GM21390 (cell line): Measurements from ENCODE around the gene OSBP2.

Source experiments
- ATAC-seq: cut with Tn5 transposase; IDR thresholded peaks from one replicate; pipeline ENCODE4 v1.9.1; 2021; ENCODE audit not compliant: unreplicated experiment

The OSBP2 gene

GRCh38 chr22:30802202-30803166 lies 107.8 kb downstream of the OSBP2 start:
- peak; percentile 55 for ATAC-seq

DNA sequence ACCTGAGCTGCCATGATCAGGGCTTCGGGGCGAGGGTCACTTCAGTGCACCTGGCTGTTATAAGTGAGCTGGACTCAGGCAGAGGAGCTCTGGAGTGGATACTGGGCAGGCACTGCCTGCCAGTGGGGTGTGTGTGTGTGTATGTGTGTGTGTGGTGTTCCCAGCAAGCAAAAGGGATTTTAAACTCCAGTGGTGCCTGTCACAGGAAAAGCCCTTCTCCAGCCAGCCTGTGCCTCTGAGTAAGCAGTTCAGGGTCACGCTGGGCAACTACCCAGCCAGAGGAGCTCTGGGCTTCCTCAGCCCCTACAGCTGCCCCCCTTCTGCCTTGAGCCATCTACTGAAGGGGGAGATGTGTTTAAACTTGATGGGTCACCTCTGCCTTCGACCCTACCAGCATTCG lies 109.0 kb downstream of the OSBP2 start:
- ATAC-seq = no peak

DNA sequence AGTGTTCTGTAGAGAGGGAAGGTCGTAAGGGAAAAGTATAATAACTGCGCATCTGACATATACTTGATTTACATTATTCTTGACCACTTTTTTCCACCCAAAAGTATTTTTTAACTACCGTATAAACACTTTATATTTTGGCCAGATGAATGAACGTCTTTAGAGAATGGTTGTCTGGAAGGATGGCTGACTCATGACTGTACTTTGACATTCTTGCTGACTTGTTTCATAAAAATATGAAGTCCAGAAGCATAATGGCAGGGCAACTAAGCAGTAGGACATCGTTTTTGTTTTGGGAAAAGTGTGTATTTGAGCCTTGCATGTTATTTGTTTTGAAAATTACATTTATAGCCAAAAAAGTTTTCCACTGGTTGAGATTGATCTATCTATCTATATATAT lies 110.0 kb downstream of the OSBP2 start:
- ATAC-seq = no peak

GRCh38 chr22:30806391-30806861 lies 111.8 kb downstream of the OSBP2 start:
- ATAC-seq = no peak

DNA sequence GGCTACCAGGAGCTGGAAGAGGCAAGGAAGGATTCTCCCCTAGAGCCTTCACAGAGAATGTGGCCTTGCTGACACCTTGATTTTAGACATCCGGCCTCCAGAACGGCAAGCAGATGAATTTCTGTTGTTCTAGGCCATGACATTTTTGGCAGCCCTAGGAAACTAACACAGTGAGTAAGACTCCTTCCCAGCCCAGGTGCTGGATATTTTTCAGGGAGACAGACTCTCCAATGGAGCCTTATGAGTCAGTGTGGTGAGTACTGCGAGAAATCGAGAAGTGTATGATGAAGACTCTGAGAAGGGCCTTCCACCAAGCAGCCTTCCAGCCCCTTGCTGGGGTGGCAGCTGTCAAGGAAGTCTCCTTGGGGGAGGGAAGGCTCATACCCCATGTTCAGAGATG lies 114.4 kb downstream of the OSBP2 start:
- no peak for ATAC-seq

GRCh38 chr22:30810105-30810504 lies 115.4 kb downstream of the OSBP2 start:
- ATAC-seq = no peak

DNA sequence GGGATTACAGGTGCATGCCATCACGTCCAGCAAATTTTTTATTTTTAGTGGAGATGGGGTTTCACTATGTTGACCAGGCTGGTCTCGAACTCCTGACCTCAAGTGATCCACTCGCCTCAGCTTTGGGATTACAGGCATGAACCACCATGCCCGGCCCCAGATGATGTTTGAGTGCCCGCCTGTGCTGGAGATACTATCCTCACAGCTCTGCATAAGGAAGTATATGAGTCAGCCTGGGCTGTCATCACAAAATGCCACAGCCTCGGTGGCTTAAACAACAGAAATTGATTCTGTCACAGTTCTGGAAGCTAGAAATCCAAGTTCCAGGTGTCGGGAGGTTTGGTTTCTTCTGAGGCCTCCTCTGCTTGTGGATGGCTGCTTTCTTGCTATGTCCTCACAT lies 119.3 kb downstream of the OSBP2 start:
- ATAC-seq = no peak

GRCh38 chr22:30816413-30816812 lies 121.7 kb downstream of the OSBP2 start:
- ATAC-seq = no peak

GRCh38 chr22:30821381-30821780 lies 126.7 kb downstream of the OSBP2 start:
- no peak for ATAC-seq

GRCh38 chr22:30821863-30822215 lies 127.2 kb downstream of the OSBP2 start:
- no peak for ATAC-seq

DNA sequence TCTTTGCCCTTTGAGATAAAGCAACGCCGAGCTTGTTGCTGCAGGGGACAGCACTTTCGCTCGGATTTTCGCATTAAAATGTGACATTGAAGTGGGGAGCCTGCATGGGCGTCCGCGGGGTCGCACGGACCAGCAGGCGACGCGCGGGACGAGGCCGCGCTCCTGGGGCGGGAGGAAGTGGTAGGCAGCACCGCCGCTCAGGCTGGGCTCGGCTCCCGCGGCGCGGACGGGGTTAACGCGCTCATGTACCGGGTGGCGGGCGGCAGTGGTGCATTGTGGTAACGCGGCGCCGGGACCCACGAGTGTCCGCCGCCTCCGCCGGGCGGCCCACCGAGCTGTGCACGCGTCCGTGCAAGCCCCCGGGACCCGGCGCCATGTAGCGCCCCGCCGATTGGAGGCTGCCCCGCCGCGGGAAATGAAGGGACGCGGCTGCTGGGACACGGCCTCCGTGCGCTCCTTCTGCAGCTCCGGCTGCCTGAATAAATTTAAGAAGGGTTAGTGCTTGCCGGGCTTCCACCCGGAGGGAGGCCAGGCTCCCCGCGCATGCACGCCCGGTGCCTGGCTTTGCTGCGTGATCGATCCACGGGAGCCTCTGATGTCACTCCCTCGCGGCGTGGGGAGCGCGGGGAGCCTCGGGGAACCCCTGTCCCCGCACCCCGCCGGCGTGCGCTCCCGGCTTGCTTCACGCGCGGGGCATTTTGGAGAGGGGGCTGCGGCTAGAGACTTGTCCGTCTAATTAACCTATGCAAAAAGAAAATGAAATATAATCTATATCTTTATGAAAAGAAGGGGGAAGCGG lies 127.7 kb downstream of the OSBP2 start:
- ATAC-seq = no peak

- ATAC-seq = no peak
Observed at GRCh38 chr22:30823015-30823370, 128.3 kb downstream of the OSBP2 start.

DNA sequence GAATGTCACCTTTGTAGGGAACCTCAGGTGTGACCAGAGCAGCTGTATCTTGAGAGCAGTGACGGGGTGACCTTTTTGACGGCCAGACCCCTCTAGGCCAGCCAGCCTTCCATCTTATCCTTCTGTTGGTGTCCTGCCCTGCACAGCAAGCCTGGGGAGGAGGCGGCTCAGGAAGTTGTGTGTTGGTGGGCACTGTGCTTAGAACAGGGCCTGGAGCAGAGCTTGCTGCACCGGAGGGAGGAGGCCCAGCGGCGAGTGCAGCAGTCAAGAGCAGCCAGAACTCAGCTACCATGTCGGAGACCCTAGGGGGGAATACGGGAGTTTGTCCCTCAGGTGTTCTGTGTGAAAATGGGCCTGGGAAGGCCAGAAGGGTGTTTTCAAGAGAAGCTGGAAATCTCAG lies 129.4 kb downstream of the OSBP2 start:
- ATAC-seq = no peak

DNA sequence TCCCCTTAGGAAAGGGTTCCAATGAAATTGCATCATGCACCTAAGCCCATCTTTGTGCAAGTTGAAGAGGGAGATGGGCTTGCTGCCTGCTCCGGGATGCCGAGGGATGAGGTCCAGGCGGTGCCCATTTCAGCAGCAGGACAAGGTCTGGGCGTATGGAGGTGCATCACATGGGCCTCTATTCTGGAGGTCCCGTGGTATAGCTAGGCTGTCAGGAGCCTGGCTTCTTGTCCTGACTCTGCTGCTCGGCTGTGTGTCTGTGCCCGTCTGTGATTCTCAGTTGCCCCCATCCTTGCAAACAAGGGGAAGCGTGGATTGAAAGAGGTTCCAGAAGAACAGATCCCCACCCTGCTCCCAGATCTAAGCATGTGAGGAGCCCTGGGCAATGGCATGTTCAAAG lies 130.0 kb downstream of the OSBP2 start:
- no peak for ATAC-seq

- ATAC-seq = no peak
Observed at GRCh38 chr22:30825711-30826505, 131.2 kb downstream of the OSBP2 start.

DNA sequence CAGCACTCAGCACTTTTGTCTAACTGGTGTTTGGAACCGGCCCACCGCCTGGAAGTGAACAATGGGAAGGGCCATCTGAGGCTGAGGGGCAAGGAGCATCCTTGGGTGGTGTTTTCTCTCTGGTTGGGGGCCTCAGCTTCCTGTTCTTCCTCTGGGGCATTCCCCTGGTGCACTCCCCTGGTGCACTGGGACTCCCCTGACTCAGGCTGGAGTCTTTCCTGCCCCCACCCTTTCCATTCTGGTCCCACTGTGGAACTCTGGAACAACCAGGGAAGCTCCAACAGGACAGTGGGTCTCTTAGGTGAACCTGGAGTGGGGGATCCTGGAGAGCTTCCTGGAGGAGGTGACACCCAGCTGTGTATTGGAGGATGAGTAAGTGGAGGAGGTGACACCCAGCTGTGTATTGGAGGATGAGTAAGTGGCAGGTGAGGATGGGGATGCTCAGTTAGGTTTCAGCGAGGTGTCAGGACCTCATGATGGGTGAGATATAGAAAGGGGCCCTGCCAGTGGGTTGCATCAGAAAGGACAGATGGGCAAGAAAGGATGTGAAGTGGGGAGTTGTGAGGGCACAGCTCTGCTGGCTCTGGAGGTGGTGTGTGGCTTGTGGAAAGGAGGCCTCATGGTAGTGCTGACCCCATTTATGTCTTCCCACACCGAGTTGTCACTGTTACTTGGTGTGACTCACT lies 132.1 kb downstream of the OSBP2 start:
- ATAC-seq = no peak

DNA sequence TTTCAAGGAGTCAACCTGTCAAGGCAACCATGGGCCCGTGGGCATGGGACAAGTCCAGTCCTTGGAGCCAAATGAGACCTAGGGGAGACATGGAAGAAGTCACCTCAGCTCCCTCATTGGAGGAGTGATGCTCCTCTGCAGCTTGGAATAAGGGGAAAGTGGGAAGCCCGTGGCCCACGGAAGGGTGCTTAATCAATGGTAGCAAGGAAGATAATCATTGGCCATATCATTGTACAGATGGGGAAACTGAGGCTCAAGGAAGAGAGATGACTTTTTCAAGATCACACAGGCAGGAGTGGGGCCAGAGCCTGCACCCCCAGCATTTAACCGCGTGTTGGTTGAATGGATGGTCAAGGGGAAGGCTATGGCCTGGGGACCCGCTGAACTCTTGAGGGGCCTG lies 133.0 kb downstream of the OSBP2 start:
- ATAC-seq = no peak

GRCh38 chr22:30828187-30829155 lies 133.8 kb downstream of the OSBP2 start:
- ATAC-seq = no peak

DNA sequence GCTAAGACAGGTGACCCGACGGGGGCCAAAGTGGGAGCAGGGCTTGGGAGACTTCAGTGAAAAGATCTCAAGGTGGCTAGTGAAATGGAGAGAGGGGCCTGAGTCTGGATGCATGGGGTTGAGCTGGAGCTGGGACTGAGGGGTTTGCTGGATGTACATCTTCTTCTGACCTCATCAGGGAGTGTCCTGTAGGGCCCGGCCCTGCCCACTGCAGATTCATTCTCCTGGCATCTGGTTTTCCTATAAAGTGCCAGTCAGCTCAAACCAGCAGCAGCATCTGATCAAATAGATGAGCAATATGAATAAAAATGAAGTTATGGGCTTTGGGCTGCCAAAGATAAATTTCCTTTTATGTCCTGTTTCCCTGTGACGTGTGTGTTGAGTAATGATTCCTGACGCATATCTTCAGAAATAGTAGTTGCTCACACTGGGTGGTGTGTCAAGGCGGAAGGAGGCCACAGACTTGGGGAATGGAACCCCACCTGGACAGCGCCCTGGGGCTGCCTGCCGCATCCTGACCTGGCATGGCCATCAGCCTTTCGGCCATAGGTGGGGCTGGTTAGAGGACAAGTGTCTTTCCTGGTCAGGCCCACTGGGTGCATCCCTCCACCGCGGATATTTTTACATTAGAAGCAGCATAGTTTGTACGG lies 135.4 kb downstream of the OSBP2 start:
- ATAC-seq = no peak
